Lower leg skin (tissue), 3 donors: ENCODE results near the gene AOPEP.

Experiments used
- CTCF ChIP-seq, 3 donors: fragments of 450-650 bp; IDR thresholded peaks; one replicate each; pipeline ENCODE4 v1.5.1; 2016; ENCODE audit warnings: antibody characterized with exemption in 3 of 3, mild to moderate bottlenecking in 3 of 3, moderate library complexity in 2 of 3
- POLR2A ChIP-seq, 2 donors: fragments of 450-650 bp; IDR thresholded peaks; one replicate each; pipeline ENCODE4 v1.6.1; 2016 to 2017; ENCODE audit warnings: antibody characterized with exemption in 2 of 2, mild to moderate bottlenecking in 1 of 2, moderate library complexity in 1 of 2

GRCh38 chr9:94850540-94851434 lies 124.3 kb downstream of the AOPEP start:
- TF ChIP-seq CTCF (IDR thresholded peaks at IDR 0.05) (no peak), POLR2A (IDR thresholded peaks at IDR 0.05) (no peak)
